IMR-90 (cell line): ENCODE data around the gene ZNF783.

ENCODE experiments used
- CTCF ChIP-seq: conservative IDR thresholded peaks from 2 replicates; pipeline ENCODE4 v1.5.1; 2012; ENCODE audit warnings: mild to moderate bottlenecking, low read depth, low read length, improper control_type of control experiment
- POLR2A ChIP-seq: IDR thresholded peaks from 2 replicates; pipeline ENCODE4 v1.6.1; 2012; ENCODE audit warnings: mild to moderate bottlenecking, low read depth, low read length

GRCh38 chr7:149261316-149261828 lies 624 bp upstream of the ZNF783 start:
- no peak for TF ChIP-seq POLR2A
- TF ChIP-seq CTCF, result no peak
